CD4-positive, alpha-beta T cell treated with Interleukin-12 subunit alpha and Interleukin-12 subunit beta, for 1 hour (primary cell): ENCODE data around the gene RSPH10B2.
"Not testable (repeated sequence)": the region's sequence is repeated elsewhere in the genome, so short reads cannot be mapped to it uniquely, and the experiment has no call there.

Experiments
- DNase-seq: peaks from one replicate; pipeline ENCODE4 v3.0.0-alpha.2; 2020

The RSPH10B2 gene

DNA sequence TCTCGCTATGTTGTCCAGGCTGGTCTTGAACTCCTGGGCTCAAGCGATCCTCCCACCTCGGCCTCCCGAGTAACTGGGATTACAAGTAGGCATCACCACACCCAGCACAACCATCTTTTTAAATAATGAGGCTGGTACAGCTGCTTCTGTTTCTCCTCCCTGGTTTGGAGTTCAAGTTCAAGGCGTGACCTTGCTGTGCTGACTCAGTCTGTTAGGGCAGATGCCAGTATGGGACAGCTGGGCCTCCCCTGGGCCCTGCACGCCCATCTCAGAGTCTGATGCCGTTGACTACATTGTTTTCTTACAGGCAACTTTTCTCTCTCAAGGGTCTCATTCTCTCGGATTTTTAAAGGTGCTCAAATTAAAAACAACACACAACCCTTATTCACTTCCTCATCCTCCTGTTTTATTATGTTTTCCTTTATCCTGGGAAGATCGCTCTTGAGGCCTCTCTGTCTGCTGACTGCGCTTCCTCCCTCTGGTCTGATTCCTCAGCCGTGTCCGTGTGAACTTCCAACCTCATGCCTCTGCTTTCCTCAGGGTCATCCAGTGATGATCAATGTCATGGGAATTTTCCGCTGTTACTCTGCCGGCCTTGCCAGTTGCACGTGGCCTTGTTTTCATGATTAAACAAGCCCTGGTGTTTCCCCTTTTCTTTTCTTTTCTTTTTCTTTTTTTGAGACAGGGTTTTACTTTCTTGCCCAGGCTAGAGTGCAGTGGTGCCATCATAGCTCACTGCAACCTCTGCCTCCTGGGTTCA is 38.4 kb downstream of the RSPH10B2 start:
- DNase-seq = not testable (repeated sequence)

DNA sequence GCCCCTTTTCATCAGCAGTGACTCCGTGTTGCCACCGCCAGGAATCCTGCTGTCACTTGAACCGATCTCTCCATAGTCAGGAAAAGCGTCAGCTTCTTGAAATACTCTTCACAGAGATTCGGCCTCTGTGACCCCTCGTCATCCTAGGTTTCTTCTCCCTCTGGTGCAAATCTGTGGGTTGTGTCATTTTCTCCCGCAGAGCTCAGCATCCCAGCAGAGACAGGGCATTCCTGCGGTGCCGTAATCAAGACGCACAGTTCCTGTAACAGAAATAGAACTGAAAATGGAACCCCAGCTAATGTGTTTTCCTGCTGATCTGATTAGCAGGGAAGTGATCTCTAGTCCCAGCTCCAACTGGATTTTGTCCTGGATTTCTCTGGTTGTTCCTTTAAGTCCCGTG is 40.4 kb downstream of the RSPH10B2 start:
- DNase-seq = not testable (repeated sequence)

DNA sequence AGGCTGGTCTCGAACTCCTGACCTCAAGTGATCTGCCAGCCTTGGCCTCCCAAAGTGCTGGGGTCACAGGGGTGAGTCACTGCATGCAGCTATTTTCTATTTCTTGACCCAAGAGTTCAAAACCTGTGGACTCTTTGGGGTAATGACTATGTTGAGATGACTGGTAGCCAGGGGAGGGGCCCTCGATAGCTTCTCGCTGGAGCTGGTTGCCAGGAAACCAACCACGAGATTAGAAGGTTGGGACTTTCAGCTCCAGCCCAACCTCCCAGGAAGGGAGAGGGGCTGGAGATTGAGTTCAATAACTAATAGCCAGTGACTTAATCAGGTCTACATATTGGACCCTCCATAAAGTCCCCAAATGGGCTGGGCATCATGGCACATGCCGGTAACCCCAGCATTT is 43.3 kb downstream of the RSPH10B2 start:
- not testable (repeated sequence) for DNase-seq

DNA sequence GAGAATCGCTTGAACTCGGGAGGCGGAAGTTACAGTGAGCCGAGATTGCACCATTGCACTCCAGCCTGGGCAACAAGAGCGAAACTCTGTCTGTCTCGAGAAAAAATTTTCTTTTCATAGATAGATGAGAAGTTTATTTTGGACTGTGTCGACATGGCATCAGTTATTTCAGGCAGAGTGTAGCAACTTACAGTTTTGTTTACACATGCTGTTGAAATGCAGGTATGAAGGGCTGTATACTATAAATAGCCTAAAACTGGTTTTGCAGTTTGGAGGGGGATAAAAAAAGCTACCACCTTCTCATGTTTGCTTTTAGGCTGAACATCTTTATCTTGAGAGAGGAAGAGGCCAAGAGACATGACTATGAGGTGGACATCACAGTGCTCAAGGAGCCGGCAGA is 44.1 kb downstream of the RSPH10B2 start:
- not testable (repeated sequence) for DNase-seq

DNA sequence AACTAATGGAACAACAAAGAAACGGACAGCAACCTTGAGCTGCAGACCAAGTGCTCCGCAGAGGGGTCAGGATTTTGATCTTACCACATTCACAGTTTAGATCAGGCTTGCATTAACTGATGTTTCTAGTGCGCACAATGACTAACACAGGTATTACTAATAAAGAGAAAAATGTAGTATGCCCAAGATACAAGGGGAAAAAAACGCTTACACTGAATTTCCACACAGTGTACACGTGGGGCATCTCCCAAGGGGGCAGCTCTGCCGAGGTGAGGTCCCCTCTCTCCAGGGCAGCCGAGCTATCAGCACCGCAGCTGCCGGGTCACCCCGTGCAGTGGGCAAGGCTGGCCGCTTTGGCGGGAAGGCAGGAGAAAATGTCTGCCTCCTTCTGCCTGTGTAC is 46.0 kb downstream of the RSPH10B2 start:
- DNase-seq = not testable (repeated sequence)

DNA sequence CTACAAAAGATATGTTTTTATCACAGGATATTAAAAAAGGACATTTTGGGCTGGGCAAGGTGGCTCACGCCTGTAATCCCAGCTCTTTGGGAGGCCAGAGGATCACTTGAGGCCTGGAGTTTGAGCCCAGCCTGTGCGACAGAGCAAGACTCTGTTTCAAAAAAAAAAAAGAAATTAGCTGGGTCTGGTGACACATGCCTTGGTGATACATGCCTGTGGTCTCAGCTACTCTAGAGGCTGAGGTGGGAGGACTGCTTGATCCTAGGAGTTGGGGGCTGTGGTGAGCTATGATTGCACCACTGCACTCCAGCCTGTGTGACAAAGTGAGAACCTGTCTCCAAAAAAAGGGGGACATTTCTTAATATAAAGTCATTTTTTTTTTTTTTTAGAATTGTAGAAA is 46.4 kb downstream of the RSPH10B2 start:
- not testable (repeated sequence) for DNase-seq

DNA sequence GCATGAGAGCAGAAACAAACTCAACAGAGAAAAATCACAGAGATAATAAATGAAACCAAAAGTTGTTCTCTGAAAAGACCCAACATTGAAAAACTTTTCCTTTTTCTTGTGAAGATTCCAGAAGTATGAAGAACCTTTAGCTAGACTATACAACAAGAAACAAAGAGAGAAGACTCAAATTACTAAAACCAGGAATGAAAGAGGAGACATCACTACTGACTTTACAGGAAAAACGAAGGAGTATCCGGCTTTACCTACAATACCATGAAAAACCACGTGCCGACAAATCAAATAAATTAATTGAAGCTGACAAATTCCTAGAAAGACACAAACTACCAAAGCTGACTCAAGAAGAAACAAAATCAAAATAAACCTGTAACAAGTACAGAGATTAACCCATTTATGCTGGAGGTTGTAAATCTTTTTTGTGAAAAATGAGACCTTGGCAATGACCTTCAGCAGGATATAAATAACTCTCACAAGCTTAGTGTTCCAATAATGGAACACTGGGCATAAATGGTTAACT is 53.6 kb downstream of the RSPH10B2 start:
- DNase-seq = not testable (repeated sequence)

DNA sequence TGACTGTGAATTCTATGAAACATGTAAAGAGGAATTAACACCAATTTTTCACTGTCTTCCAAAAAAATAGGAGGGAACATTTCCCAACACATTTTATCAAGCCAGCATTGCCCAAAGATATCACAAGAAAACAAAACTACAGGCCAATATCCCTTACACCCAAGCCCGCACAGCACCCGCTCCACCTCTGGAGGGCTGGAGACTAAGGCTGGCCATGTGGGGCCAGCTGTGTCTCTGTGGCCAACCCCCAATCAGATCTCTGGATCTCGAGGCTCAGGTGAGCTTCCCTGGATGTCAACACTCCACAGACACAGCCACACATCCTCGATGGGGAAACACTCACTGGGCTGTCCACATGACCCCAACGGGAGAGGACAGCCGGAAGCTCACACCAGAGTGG is 54.1 kb downstream of the RSPH10B2 start:
- DNase-seq = not testable (repeated sequence)

DNA sequence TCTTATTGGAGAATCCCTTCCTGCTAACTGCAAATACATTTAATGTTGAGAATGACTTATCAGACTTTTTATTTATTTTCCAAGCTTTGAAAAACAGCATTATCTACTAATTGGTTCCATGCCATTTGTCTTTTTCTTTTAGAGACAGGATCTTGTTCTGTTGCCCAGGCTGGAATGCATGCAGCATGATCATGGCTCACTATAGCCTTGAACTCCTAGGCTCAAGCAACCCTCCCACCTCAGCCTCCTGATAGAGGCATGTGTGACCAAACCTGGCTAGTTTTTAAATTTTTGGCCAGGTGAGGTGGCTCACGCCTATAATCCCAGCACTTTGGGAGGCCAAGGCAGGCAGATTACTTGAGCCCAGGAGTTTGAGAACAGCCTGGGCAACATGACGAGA is 59.1 kb downstream of the RSPH10B2 start:
- not testable (repeated sequence) for DNase-seq

DNA sequence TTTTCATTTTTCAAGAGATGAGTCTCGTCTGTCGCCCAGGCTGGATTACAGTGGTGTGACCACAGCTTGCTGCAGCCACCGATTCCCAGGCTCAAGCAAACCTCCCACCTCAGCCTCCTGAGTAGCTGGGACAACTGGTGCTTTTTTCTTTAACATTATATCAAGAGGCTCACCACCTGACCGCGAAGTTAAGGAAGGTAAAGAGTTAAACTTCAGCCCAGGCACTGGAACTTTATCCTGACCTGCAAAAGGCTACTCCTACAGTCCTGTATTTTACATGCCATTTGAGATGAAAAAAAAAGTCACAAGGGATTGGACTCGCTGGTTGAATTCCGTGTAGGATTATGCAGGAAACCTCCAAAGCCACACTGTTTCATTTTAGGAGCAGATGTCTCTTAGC is 61.6 kb downstream of the RSPH10B2 start:
- not testable (repeated sequence) for DNase-seq

DNA sequence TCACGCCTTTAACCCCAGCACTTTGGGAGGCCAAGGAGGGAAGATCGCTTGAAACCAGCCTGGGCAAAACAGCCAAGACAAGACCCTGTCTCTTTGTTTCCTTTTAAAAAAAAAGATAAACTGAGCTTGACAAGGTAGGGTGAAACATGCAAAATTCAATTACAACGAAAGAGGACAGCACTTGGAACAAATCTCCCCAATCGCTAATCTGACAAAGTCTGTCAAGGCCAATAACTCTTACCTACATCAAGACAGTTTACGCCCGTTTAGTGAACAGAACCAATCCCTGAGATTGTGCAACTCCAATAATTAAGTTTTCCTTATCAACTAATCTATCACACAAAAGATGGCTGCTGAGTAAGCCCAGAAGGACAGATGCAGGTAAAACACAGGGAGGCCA is 67.7 kb downstream of the RSPH10B2 start:
- DNase-seq = not testable (repeated sequence)

DNA sequence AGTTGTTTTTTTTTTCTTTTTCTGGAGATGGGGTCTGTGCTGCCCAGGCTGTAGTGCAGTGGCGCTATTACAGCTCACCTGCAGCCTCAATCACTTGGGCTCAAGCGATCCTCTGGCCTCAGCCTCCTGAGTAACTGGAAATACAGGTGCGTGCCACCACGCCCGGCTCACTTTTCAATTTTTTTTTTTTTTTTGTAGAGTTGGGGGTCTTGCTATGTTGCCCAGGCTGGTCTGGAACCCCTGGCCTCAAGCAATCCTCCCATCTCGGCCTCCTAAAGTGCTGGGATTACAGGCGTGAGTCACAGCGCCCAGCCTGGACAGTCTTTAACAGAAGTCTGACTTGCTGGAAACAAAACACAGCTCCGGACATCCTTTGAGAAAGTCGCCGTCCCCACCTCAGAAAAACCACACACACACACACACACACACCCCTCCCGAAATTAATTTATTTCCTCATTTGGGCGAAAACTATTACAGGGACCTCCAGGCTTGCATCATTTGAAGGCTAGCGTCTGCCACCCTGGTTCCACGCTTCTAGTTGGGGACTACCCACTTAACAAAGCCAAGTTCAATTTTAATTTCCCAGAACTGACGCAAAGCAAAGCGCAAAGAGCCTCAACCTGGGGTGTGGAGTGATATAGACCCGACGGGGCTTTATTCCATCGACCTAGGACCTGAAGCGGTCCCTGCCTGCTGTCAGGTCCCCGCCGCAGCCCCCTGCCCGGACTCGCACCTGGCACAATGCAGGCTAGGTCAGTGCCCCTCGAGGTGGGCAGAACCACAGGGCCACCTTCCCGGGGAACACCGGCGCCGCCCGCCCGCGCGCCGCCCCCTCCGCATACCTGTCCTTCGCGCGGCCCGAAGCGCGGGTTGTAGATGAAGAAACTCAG is 71.6 kb downstream of the RSPH10B2 start:
- peak; percentile 4 for DNase-seq

DNA sequence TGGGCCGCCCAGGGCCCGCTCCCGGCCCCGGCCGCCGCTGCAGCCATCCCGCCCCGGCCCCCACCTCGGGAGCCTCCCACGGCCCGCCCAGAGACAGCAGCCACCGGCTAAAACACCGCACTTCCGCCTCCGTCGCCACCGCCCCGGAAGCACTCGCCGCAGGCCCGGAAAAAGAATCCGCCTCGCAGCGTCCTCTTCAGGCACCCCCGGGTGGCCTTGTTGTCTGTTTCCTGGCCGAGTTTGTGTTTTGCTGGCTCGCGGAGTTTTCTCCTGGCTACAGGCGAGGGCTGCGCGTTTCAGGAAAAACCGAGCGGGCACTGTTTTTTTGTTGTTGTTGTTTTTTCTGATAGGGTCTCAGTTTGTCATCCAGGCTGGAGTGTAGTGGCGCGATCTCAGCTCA is 72.2 kb downstream of the RSPH10B2 start, which contains the start of gene CCZ1B:
TSS of gene CCZ1B (minus strand) at position 125 of the 400 bp plus-strand sequence. CDS start at position 47, 78 bp downstream.
- peak; percentile 85 for DNase-seq

DNA sequence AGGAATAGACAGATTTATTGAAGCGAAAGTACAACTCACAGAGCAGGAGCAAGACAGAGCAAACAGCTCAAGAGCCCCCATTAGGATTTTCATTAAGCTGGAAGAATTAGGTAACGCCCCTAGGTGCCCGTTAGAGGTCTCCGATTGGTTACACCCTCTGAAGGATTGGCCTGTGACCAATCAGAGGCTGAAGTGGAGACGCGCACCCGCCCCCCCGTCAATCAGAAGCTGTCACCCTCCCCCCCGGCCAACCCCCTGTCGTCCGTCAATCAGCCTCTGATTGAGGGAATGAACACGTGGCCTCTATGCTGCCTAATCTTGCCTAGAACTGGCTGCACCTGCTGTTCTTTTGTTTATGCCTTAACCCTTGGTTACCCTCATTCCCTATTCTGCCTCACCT is 73.3 kb downstream of the RSPH10B2 start:
- DNase-seq = not testable (repeated sequence)

DNA sequence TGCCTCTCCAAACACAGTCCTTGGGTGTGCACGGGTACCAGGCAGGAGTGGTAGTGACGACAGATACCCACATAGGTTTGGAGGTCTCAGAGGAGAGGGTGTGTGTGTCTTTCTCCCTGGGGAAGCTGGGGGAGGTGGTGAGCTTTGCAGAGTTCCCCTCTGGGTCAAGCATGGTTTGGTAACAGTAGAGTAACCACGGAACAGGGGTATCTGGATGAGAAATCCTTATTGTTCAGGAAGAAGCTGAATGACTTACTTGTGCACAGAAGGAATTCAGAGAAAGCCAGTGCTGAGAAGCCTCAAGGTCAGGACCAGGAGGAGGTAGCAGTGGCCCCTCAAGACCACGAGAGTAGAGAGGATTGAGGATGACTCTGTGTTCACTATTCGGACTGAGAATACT is 75.7 kb downstream of the RSPH10B2 start:
- not testable (repeated sequence) for DNase-seq

DNA sequence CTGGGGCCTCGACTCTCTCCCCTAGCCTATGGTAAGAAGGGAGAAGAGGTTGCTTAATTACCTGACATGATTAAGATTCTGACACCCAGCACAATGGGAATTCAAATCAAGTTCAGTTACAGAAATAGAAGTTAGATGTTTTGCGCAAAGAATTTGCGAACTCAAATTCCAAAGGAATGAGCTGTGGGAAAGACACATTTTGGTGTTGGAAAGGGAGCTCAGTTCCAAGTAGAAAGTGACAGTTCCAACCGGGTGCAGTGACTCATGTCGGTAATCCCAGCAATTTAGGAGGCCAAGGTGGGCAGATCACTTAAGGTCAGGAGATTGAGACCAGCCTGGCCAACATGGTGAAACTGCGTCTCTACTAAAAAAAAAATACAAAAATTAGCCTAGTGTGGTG is 76.1 kb downstream of the RSPH10B2 start:
- DNase-seq = not testable (repeated sequence)

DNA sequence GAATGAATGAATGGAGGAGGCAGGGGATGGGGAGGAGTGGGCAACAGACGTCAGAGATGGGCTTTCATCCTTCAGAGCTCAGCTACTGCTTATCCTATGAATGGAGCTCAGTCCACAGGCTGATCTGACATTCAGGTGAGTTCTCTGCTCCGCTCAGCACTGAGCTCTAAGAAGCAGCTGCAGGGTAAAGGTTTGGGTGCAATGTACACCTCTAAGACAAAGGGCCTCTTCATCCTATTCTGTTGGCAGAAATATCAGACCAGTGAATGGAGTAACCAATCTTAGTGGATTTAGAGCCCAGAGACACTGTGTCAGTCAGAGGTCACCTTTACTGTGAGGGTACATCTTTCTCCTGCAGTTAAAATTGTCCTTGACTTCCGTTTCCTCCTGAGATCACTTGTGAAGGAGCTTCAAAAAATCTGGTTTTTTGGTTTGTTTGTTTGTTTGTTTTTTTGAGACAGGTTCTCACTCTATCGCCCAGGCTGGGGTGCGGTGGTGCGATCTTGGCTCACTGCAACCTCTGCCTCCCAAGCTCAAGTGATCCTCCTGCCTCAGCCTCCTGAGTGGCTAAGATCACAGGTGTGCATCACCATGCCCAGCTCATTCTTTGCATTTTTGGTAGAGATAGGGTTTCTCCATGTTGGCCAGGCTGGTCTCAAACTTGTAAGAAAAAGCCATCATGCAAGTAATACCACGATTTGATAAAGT is 77.3 kb downstream of the RSPH10B2 start:
- no peak for DNase-seq

DNA sequence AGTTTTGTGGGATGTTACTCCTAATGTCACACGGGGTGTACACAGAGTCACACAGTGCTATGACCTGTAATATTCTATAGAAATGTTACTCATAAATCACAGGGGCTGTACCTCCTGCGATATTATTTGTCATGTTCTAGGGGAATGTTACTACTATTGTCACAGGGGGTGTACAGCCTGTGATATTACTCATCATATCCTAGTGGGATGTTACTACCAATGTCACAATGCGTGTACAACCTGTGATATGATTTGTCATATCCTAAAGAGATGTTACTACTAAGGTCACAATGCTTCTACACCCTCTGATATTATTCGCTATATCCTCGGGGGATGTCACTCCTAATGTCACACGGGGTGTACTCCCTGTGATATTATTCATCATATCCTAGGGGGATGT is 79.7 kb downstream of the RSPH10B2 start:
- no peak for DNase-seq

DNA sequence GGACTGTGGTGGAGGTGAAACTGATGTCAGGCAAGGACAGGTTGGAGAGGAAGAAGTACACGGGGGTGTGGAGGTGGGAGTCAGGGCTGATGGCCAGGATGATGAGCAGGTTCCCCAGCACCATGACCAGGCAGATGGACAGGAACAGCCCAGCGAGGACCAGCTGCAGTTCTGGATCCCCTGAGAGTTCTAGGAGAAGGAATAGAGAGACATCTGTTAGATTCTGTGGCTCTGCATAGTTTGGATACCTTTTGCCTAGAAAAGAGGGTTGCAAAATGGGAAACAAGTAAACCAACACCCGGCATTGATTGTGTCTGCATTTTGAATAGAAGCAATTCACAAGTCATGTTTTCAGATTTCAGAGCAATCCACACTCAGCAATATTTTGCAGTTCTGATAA is 81.6 kb downstream of the RSPH10B2 start:
- not testable (repeated sequence) for DNase-seq

DNA sequence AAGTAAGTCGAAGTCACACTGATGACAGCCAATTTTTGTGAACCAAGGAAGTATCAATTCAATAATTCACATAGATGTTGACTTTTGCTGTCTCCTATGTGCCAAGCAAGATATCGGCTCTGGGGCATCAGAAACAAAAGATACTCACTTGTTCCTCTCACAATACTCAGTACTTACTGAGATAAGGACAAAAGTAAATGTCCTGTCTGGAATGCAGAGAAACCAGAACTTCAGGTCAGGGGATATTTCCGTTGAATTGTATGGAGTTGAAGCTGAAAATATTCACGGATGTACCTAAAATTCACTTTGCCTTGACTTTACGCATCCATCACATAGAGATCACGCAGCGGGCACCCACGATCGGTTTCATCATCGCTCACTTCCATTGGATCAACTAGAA is 83.2 kb downstream of the RSPH10B2 start:
- not testable (repeated sequence) for DNase-seq

DNA sequence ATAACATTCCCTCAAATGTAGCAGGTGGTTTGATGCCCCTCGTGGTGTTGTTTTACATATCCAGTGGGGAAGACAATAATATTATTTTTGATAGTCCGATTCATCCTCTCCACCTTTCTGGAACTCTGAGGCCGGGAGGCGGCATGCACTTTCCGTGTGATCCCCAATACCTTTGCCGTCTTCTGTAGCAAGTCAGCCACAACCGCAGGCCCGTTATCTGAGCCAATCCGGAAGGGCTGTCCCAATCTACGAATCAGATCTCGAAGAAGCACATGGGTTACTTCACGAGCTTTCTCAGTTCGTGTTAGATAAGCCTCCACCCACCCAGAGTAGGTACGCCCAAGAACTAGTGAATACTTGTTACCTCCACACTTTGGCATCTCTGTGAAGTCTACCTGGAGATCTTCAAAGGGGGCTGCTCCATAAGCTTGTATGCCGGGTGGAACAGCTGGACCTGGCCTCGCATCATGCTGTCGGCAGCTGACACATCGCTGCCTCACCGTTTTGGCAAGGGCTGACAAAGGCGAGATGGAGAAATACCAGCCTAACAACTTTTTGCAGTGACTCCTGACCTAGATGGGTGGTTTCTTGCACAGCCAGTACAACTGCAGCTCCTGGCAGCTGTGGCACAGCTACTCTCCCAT is 88.5 kb downstream of the RSPH10B2 start:
- not testable (repeated sequence) for DNase-seq

DNA sequence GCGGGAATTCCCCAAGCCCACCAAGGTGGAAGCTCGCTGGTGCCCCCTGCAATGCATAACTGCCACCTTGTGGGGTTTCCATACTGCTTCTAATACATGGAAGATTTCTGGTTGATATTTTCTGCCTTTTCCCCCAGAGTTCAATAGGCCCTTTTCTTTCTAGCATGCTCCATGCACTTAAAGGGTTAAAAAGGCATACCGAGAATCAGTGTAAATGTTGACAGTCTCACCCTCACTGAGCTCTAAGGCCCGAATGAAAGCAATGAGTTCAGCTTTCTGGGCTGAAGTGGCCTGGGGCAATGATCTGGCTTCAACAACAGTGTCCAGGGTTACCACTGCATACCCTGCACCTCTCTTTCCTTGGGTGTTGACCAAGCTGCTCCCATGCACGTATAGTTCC is 89.2 kb downstream of the RSPH10B2 start:
- not testable (repeated sequence) for DNase-seq
